Urothelium cell line (cell line): ENCODE measurements around the gene PRG2.

ENCODE experiments used
- DNase-seq: peaks from one replicate; pipeline ENCODE4 v3.0.0; 2011; ENCODE audit warnings: low spot score, mixed read lengths
- FAIRE-seq: peaks from 2 replicates; lab custom pipeline; 2011; peaks lifted over from hg19 to GRCh38; lab: Jason Lieb, UNC

The PRG2 gene, protein sequence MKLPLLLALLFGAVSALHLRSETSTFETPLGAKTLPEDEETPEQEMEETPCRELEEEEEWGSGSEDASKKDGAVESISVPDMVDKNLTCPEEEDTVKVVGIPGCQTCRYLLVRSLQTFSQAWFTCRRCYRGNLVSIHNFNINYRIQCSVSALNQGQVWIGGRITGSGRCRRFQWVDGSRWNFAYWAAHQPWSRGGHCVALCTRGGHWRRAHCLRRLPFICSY

DNA sequence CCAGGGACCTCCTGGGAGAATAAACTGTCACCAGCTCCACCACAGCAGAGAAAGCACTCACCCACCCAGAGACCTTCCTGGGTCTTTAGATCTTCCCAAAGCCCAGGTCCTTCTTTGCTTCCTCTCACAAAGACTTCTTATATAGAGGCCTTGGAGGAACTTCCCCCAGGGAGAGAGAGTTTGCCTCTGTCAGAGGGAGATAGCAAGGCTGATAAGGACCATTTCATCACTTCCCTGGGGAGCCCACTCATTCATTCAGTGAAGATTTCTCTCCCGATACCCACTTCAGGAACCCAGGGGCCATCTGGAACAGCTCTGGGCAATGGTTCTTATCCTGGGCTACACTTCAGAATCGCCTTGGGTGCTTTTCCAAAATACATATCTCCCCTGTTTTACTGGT, at the start of gene PRG2:
PRG2 (minus strand) TSS at position 116 of the 400 bp plus-strand sequence. CDS start 706 bp downstream, outside the sequence.
- no peak for DNase-seq
- FAIRE-seq, result no peak

GRCh38 chr11:57439786-57440185, 49.3 kb upstream of the PRG2 start:
- FAIRE-seq (no peak), DNase-seq (no peak)

DNA sequence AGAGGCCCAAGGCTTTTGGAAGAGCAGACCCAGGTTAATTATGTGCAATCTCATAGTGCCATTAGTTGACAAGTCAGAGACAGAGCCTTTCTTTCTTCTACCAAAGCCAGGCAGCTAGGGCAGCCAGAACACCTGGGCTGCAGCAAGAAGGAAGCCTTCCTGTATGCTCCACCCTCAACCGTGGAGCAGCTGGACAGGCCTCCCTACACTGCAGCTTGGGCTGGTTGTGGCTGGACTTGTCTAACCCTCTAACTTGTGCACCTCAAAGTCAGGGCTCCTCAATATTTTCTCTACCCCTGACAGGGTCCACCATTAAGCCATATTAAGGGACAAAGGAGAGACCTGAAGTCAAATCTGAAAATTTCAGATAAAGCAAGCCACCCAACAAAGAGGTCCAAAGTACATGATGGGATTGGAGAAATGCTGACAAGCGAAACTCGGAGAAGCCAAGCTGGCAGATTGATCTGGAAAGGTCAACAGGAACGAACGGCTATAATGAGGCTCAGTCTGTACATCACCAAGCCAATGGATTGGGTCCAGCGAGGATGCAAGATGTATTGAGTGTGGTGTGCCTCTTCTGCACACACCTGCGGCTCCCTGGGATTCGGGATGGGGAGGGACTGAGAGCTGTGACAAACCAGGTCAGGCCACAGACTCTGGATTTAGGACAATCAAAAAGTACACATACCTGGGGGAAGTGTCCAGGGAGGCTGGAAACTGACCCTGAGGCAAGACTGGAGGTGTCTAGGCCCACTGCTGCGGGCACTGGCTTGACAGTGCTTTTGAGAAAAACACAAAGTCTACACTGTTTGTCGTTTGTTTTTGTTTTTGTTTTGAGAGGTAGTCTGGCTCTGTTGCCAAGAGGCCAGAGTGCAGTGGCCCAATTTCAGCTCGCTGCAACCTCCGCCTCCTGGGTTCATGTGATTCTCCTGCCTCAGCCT, 48.2 kb upstream of the PRG2 start:
- FAIRE-seq, result no peak
- DNase-seq, result no peak

DNA sequence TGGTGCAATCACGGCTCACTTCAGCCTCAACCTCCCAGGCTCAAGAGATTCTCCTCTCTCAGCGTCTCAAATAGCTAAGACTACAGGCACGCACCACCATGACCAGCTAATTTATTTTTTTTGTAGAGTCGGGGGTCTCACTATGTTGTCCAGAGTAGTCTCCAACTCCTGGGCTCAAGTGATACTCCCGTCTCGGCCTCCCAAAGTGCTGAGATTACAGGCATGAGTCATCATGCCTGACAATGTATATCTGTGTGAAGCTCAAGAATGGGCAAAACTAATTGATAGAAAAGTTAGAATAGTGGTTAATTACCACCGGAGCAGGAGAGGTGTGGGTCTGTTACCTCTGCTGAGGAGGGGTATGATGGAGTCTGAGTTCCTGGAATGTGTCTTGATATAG, 45.6 kb upstream of the PRG2 start:
- FAIRE-seq (no peak), DNase-seq (no peak)

DNA sequence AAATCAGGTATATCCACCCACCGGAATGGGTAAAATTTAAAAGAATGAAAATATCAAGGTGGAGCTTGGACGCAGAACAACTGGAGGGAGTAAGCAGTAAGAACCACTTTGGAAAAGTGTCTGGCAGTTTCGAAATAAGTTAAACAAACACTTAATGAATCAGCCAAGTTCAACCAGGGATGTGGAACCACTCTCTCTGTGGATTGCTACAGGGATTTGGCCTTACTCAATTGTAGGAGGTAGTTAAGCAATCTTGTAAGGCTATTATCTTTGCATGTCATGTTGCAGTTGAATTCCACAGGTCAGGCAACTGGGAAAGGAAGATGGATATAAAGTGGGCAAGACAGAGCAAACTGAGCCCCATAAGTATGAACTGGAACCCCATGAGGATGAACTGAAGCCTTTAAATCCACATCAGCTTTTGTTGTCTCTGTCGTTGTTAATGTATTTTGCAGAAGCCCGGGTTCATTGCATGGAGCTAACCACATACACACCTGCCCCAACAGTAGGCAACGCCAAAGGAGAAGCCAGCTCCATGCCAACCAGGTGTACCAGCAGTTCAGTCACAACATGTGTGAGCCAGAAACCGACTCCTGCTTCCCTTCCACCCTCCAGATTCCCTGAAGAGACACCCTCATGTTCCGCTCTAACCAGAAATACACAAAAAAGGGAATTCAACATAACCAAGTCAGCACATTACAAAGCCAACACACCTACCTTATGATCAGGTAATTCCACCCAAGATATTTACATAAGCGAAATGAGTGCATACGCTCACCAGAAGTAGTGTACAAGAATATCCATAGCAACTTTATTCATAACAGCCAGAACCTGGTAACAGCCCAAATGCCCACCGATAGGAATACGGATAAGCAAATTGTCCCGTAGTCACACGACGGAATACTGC, 44.4 kb upstream of the PRG2 start:
- FAIRE-seq, result no peak
- no peak for DNase-seq

GRCh38 chr11:57432714-57433163, 42.3 kb upstream of the PRG2 start:
- DNase-seq (peak; percentile 29), FAIRE-seq (no peak)

DNA sequence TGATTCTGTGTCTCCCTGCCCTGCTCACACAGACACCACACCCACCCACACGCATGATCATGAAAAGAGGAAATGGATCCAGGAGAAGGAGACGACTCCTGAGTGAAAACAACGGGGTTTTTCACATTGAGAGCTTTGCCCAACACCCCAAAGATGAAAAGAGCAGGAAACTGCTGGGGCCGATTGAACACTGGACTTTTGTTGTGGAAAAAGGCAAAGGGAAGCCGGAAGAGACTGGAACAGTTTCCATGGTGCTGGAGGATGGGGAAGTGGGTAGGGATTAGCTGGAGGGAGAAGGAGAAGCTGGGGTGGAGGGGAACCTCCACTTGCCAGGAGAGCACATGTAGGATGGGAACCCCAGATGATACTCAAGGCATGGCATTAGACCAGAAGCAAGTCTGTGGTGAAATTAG, 41.7 kb upstream of the PRG2 start:
- FAIRE-seq, result no peak

GRCh38 chr11:57430952-57431351, 40.5 kb upstream of the PRG2 start:
- DNase-seq (no peak), FAIRE-seq (no peak)

More for the DNA sequence above, 41.7 kb upstream of the PRG2 start:
- DNase-seq, result no peak

- no peak for DNase-seq
These were observed 39.5 kb upstream of the PRG2 start for GRCh38 chr11:57429946-57430345.

GRCh38 chr11:57428643-57429042, 38.2 kb upstream of the PRG2 start:
- no peak for FAIRE-seq
- no peak for DNase-seq

More at GRCh38 chr11:57429946-57430345, 39.5 kb upstream of the PRG2 start:
- FAIRE-seq, result no peak

DNA sequence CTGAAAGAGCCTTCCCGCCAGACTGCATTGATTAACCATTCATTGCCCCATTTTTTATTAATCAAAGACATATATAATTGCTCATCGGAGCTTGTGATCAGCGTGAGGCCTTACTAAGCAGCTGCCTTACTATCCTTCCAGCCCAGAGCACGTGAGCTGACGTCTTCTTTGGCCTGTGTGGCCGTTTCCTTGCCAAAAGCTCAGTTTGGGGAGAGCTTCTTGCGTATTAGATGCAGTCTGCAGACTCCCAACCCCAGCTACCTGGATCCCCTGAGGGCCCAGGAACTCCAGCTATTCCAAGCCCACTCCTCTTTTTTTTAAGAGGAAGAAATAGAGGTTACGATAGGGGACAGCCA, 37.3 kb upstream of the PRG2 start:
- FAIRE-seq, result no peak
- DNase-seq, result no peak

GRCh38 chr11:57426929-57427726, 36.7 kb upstream of the PRG2 start, which contains the start of gene SLC43A3:
Gene SLC43A3, minus strand, starts transcription at chr11:57427121. Its CDS starts 949 bp downstream, at chr11:57426172.
- peak; percentile 84 for DNase-seq

GRCh38 chr11:57426439-57426928, 36.0 kb upstream of the PRG2 start:
- FAIRE-seq, result no peak

More at GRCh38 chr11:57426929-57427726, 36.7 kb upstream of the PRG2 start, which contains the start of gene SLC43A3:
- FAIRE-seq, result no peak

DNA sequence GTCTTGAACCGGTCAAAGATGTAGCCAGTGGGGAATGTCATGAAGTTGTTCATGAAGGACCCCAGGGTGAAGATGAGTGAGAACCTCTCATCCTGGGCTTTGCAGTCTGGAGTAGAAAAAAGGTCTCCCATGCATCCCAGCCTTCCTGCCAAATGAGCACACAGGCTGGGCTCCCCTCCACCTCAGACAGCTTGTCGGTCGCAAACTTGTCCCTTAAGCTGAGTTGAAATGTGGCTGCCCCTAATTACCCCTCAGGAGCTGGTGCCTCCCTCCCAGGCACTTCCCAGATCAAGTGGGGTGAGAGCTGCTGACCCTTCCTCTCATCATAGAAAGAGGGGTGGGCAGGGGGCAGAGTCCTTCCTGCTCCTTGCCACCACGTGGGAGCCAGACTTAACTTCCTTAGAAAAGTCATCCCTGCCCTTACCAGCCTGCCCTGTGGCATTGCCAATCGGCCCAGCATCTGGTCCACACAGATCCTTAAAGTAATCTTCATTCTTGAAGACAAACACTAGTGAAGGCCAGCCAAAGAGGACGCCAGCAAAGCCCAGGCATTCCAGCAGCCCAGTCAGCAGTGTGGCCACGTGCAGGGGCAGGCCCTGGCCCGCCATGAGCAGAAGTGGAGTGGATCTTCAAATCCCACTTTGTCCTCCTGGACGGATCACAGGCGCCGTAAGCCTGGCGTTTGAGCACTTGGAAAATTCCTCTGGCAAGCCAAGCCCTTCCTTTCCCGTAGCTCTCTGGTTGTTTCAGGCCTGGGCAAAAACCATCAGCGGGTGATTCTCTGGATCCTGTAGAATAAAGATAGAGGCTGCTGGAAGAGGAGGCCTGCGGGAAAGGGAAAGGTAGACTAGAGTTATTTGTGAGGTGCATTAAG, 35.4 kb upstream of the PRG2 start:
- DNase-seq (no peak), FAIRE-seq (no peak)

More at GRCh38 chr11:57426439-57426928, 36.0 kb upstream of the PRG2 start:
- DNase-seq, result no peak

GRCh38 chr11:57424792-57425564, 34.5 kb upstream of the PRG2 start:
- FAIRE-seq, result peak; percentile 90
- DNase-seq, result peak; percentile 84

DNA sequence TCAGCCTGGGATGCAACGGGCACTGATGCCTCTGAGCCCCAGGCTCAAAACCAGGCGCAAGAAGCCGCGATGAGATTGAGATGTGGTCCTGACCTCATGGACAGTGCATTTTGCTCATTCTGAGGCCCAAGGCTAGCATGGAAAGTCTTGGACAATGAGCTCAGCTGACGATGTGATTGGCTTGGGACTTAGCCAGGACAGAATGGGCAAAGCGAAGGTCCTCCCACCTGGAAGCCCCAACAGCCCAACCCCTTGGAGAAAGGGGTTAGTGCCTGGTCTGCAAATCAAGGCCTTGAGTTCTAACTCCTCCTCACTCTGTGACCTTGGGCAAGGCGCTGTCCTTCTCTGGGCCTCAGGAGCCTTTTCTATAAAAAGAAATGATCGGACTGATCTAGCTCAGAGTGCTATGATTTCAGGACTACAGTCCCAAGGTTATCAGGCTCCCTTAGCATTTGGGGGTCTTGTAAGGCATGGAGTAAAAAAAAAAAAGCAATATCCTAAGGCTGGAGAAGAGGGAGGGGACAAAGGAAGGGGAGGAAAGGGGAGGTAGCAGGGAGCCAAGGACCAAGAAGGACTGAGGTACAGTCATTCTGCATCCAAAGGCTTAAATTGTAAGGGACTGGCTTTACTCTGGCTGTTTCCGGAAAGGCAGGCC, 33.8 kb upstream of the PRG2 start:
- no peak for FAIRE-seq

GRCh38 chr11:57422669-57423068, 32.2 kb upstream of the PRG2 start:
- DNase-seq (no peak), FAIRE-seq (no peak)

More for the DNA sequence above, 33.8 kb upstream of the PRG2 start:
- no peak for DNase-seq
